ENCODE measurements around the gene CPTP.
"Not testable (repeated sequence)": the region's sequence is repeated elsewhere in the genome, so short reads cannot be mapped to it uniquely, and the experiment has no call there.

Gene CPTP

GRCh38 chr1:1306661-1307260 lies 17.8 kb upstream of the CPTP start:
- no peak for DNase-seq (ENCODE audit: low read depth in 2 of 2)

GRCh38 chr1:1307261-1307922 lies 17.2 kb upstream of the CPTP start:
- no peak for DNase-seq (ENCODE audit: low read depth in 2 of 2)

- peak; percentile 81 to 86 for DNase-seq (ENCODE audit: low read depth in 2 of 2)
Measured at GRCh38 chr1:1307923-1308755, 16.5 kb upstream of the CPTP start, which contains the start of the genes ACAP3 and PUSL1. Gene ACAP3, minus strand, starts transcription at chr1:1307930. Its CDS starts 115 bp downstream, at chr1:1307815. Gene PUSL1, plus strand, starts transcription at chr1:1308597. Its CDS starts 47 bp downstream, at chr1:1308644.

- no peak for DNase-seq (ENCODE audit: low read depth in 2 of 2)
Measured at GRCh38 chr1:1308756-1309250, 15.8 kb upstream of the CPTP start.

- no peak for DNase-seq (ENCODE audit: low read depth in 2 of 2)
Measured at GRCh38 chr1:1309251-1310108, 15.1 kb upstream of the CPTP start.

GRCh38 chr1:1310109-1310385 lies 14.6 kb upstream of the CPTP start:
- no peak for DNase-seq (ENCODE audit: low read depth in 2 of 2)

- no peak for DNase-seq (ENCODE audit: low read depth in 2 of 2)
Measured at GRCh38 chr1:1310476-1311053, 14.0 kb upstream of the CPTP start.

GRCh38 chr1:1311107-1312104 lies 13.2 kb upstream of the CPTP start:
- no peak for DNase-seq (ENCODE audit: low read depth in 2 of 2)

GRCh38 chr1:1312450-1313314 lies 11.9 kb upstream of the CPTP start:
- DNase-seq (ENCODE audit: low read depth in 2 of 2), result no peak

- no peak for DNase-seq (ENCODE audit: low read depth in 2 of 2)
Measured at GRCh38 chr1:1313500-1314236, 10.9 kb upstream of the CPTP start.

- DNase-seq (ENCODE audit: low read depth in 2 of 2), result no peak
Measured at GRCh38 chr1:1314237-1314586, 10.4 kb upstream of the CPTP start.

- no peak for DNase-seq (ENCODE audit: low read depth in 2 of 2)
Measured at GRCh38 chr1:1314678-1315335, 9.8 kb upstream of the CPTP start.

- no peak for DNase-seq (ENCODE audit: low read depth in 2 of 2)
Measured at GRCh38 chr1:1315435-1315954, 9.1 kb upstream of the CPTP start.

GRCh38 chr1:1316199-1316598 lies 8.4 kb upstream of the CPTP start:
- not testable (repeated sequence) for DNase-seq (ENCODE audit: low read depth in 2 of 2)

GRCh38 chr1:1317420-1317819 lies 7.2 kb upstream of the CPTP start:
- no peak for DNase-seq (ENCODE audit: low read depth in 2 of 2)

- DNase-seq (ENCODE audit: low read depth in 2 of 2), result no peak
Measured at GRCh38 chr1:1318131-1318652, 6.4 kb upstream of the CPTP start.
